Astrocyte (in vitro differentiated cells and primary cell): Measurements from ENCODE around the gene GPR153. TPM values are rescaled to one million over a fixed set of nuclear protein-coding genes. Genes with fewer than 3 reads are reported as not detected.

Source experiments
- DNase-seq: peaks from one replicate; pipeline ENCODE4 v3.0.0-alpha.2; 2010; ENCODE audit warnings: low read depth
- FAIRE-seq: peaks from 2 replicates; lab custom pipeline; 2011; peaks lifted over from hg19 to GRCh38; lab: Jason Lieb, UNC
- H2AFZ ChIP-seq: 2 replicates; pipeline ENCODE4 v1.6.0; 2012; ENCODE audit warnings: low read depth, low read length, inconsistent platforms
- H3K27ac ChIP-seq: 2 replicates; pipeline ENCODE4 v1.5.1; 2011; ENCODE audit warnings: low read depth, low read length, inconsistent platforms
- H3K27me3 ChIP-seq: 2 replicates; pipeline ENCODE4 v1.6.0; 2011; ENCODE audit warnings: low read length, inconsistent platforms; ENCODE audit not compliant: insufficient read depth
- H3K36me3 ChIP-seq: 2 replicates; pipeline ENCODE4 v1.5.1; 2011; ENCODE audit warnings: low read length, inconsistent platforms; ENCODE audit not compliant: insufficient read depth
- H3K4me1 ChIP-seq: 2 replicates; pipeline ENCODE4 v1.5.1; 2011; ENCODE audit warnings: low read length, inconsistent platforms; ENCODE audit not compliant: insufficient read depth
- H3K4me2 ChIP-seq: 2 replicates; pipeline ENCODE4 v1.6.0; 2012; ENCODE audit warnings: low read length, inconsistent platforms
- H3K4me3 ChIP-seq: 2 replicates; pipeline ENCODE4 v1.5.1; 2011; ENCODE audit warnings: low read depth, mild to moderate bottlenecking, low read length, inconsistent platforms; ENCODE audit not compliant: insufficient read depth
- H3K79me2 ChIP-seq: 2 replicates; pipeline ENCODE4 v1.6.0; 2012; ENCODE audit warnings: mild to moderate bottlenecking, low read length, inconsistent platforms; ENCODE audit not compliant: insufficient read depth
- H3K9ac ChIP-seq: 2 replicates; pipeline ENCODE4 v1.6.0; 2012; ENCODE audit warnings: mild to moderate bottlenecking, low read length, inconsistent platforms
- H3K9me3 ChIP-seq: 2 replicates; pipeline ENCODE4 v1.5.1; 2012; ENCODE audit warnings: low read depth, mild to moderate bottlenecking, low read length, inconsistent platforms; ENCODE audit not compliant: insufficient read depth
- H4K20me1 ChIP-seq: 2 replicates; pipeline ENCODE4 v1.6.0; 2012; ENCODE audit warnings: low read length, inconsistent platforms; ENCODE audit not compliant: insufficient read depth
- H3K27ac Mint-ChIP-seq: one replicate; pipeline ENCODE4 v1.8.0; 2021; ENCODE audit warnings: mild to moderate bottlenecking, mixed read lengths; ENCODE audit not compliant: unreplicated experiment
- H3K27me3 Mint-ChIP-seq: one replicate; pipeline ENCODE4 v1.8.0; 2021; ENCODE audit warnings: low read depth, mixed read lengths; ENCODE audit not compliant: unreplicated experiment
- H3K36me3 Mint-ChIP-seq: one replicate; pipeline ENCODE4 v1.8.0; 2021; ENCODE audit warnings: low read depth, mixed read lengths; ENCODE audit not compliant: unreplicated experiment
- H3K4me1 Mint-ChIP-seq: one replicate; pipeline ENCODE4 v1.8.0; 2021; ENCODE audit warnings: low read depth, mixed read lengths; ENCODE audit not compliant: unreplicated experiment
- H3K4me3 Mint-ChIP-seq: one replicate; pipeline ENCODE4 v1.8.0; 2021; ENCODE audit warnings: mild to moderate bottlenecking, moderate library complexity, mixed read lengths; ENCODE audit not compliant: unreplicated experiment
- H3K9me3 Mint-ChIP-seq: one replicate; pipeline ENCODE4 v1.8.0; 2021; ENCODE audit warnings: mild to moderate bottlenecking, mixed read lengths; ENCODE audit not compliant: unreplicated experiment
- CTCF ChIP-seq: IDR thresholded peaks from 2 replicates; pipeline ENCODE4 v1.5.1; 2011; ENCODE audit warnings: low read depth, mild to moderate bottlenecking, inconsistent platforms, low read length, moderate library complexity; ENCODE audit not compliant: insufficient read depth
- EZH2 ChIP-seq: IDR thresholded peaks from 2 replicates; pipeline ENCODE4 v1.6.1; 2012; ENCODE audit warnings: mild to moderate bottlenecking, low read length, inconsistent platforms; ENCODE audit not compliant: insufficient read depth
- total RNA-seq: library from RNA; stranded (reverse); gene quantifications from 2 replicates; pipeline ENCODE4 v1.2.1, GENCODE V29; 2021

Gene GPR153
- total RNA-seq, 1 donor from 2014 or later, result 3.0 TPM

GRCh38 chr1:6239213-6239752 lies 21.6 kb downstream of the GPR153 start:
- Mint-ChIP-seq H3K9me3 (no peaks in the 10 kb centered on the region), H3K4me1 (peaks cover 5% of the 10 kb centered on the region), H3K4me3 (no peak overlapping the region), H3K36me3 (no peaks in the 10 kb centered on the region), H3K27me3 (peaks cover 34% of the 10 kb centered on the region), H3K27ac (no peak overlapping the region)
- Histone ChIP-seq H3K9me3 (no peaks in the 10 kb centered on the region), H3K27ac (no peak overlapping the region), H3K9ac (no peak overlapping the region), H2AFZ (no peak overlapping the region), H3K4me2 (no peak overlapping the region), H3K79me2 (peaks cover 12% of the 10 kb centered on the region), H3K4me1 (peaks cover 14% of the 10 kb centered on the region), H4K20me1 (peaks cover 8% of the 10 kb centered on the region), H3K4me3 (no peak overlapping the region), H3K27me3 (peaks cover 31% of the 10 kb centered on the region), H3K36me3 (no peaks in the 10 kb centered on the region)
- FAIRE-seq (no peak), DNase-seq (no peak)
- TF ChIP-seq CTCF (no peak), EZH2 (no peak)

GRCh38 chr1:6237093-6237492 lies 23.8 kb downstream of the GPR153 start:
- Histone ChIP-seq H3K27ac (no peak overlapping the region), H3K4me2 (no peak overlapping the region), H3K36me3 (peaks cover 2% of the 10 kb centered on the region), H3K79me2 (peaks cover 18% of the 10 kb centered on the region), H4K20me1 (peaks cover 17% of the 10 kb centered on the region), H3K9ac (no peak overlapping the region), H3K4me3 (no peak overlapping the region), H3K27me3 (peaks cover 17% of the 10 kb centered on the region), H3K4me1 (peaks cover 15% of the 10 kb centered on the region), H2AFZ (no peak overlapping the region), H3K9me3 (no peaks in the 10 kb centered on the region)
- Mint-ChIP-seq H3K9me3 (no peaks in the 10 kb centered on the region), H3K4me3 (peak overlapping the region; percentile 57), H3K27me3 (peaks cover 24% of the 10 kb centered on the region), H3K27ac (no peak overlapping the region), H3K4me1 (peaks cover 13% of the 10 kb centered on the region), H3K36me3 (peaks cover 6% of the 10 kb centered on the region)
- FAIRE-seq (no peak), DNase-seq (no peak)
- TF ChIP-seq EZH2, result no peak
- no peak for TF ChIP-seq CTCF

GRCh38 chr1:6235296-6235677 lies 25.6 kb downstream of the GPR153 start:
- Mint-ChIP-seq H3K27ac (no peak overlapping the region), H3K4me3 (peak overlapping the region; percentile 91), H3K9me3 (no peaks in the 10 kb centered on the region), H3K27me3 (peaks cover 11% of the 10 kb centered on the region), H3K36me3 (peaks cover 9% of the 10 kb centered on the region), H3K4me1 (peaks cover 13% of the 10 kb centered on the region)
- H2AFZ ChIP-seq, result peak overlapping the region; percentile 20
- H3K4me2 ChIP-seq, result peak overlapping the region; percentile 87
- TF ChIP-seq CTCF, result no peak
- no peak for TF ChIP-seq EZH2
- peaks cover 10% of the 10 kb centered on the region for H3K36me3 ChIP-seq
- peaks cover 4% of the 10 kb centered on the region for H3K27me3 ChIP-seq
- H3K4me1 ChIP-seq, result peaks cover 12% of the 10 kb centered on the region
- no peak for FAIRE-seq
- peak overlapping the region; percentile 67 for H3K27ac ChIP-seq
- peaks cover 23% of the 10 kb centered on the region for H3K79me2 ChIP-seq
- peak overlapping the region; percentile 83 for H3K4me3 ChIP-seq
- no peak for DNase-seq
- H3K9ac ChIP-seq, result peak overlapping the region; percentile 84
- no peaks in the 10 kb centered on the region for H3K9me3 ChIP-seq
- peaks cover 21% of the 10 kb centered on the region for H4K20me1 ChIP-seq
